Activated CD8-positive, alpha-beta memory T cell treated with anti-CD3 and anti-CD28 coated beads for 24 hours (primary cell): ENCODE measurements around the gene YY1.
"Not testable (repeated sequence)": the region's sequence is repeated elsewhere in the genome, so short reads cannot be mapped to it uniquely, and the experiment has no call there.

ENCODE experiments used
- DNase-seq: peaks from one replicate; pipeline ENCODE4 v3.0.0-alpha.2; 2020

YY1 gene

GRCh38 chr14:100246809-100247428, 8.0 kb downstream of the YY1 start:
- no peak for DNase-seq

GRCh38 chr14:100250732-100251465, 12.0 kb downstream of the YY1 start:
- DNase-seq = no peak

- DNase-seq = no peak
Observed at GRCh38 chr14:100252684-100253083, 13.7 kb downstream of the YY1 start.

DNA sequence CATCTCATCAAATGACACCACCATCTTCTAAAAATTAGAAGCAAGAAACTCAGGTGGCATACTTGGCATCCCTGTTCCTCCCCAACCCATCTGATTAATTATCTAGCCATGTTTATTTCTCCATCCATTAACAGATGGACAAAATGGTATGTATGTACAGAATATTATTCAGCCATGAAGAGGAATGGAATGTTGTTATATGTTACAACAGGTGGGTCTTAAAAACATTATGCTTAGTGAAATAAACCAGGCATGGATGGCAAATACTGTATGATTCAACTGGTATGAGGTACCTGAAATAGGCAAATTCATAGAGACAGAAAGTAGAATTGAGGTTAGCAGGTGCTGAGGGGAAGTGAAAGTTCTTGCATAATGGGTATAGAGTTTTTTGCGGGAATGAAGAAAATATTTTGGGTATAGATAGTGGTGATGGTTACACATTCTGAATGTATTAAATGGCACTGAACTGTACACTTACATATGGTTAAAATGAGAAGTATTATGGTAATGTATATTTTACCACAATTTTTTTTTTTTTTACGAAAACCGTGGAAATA, 17.5 kb downstream of the YY1 start:
- DNase-seq = no peak

- DNase-seq = no peak
Observed at GRCh38 chr14:100261621-100262020, 22.7 kb downstream of the YY1 start.

DNA sequence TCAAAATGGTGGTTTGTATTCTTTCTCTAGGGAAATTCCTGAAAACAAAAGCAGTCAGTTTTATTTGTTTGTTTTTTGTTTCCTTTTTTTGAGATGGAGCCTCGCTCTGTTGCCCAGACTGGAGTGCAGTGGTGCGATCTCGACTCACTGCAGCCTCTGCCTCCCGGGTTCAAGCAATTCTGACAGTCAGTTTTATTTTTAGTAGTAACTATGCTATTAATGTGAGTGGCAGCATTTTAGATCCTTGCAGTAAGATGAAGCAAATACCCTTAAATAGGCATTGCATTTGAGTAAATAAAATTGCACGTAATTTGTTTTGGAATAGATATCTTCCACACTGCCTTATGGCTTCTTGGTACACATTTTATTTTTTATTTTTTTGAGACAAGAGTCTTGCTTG, 23.6 kb downstream of the YY1 start:
- DNase-seq = no peak

- no peak for DNase-seq
Observed at GRCh38 chr14:100263141-100263540, 24.2 kb downstream of the YY1 start.

DNA sequence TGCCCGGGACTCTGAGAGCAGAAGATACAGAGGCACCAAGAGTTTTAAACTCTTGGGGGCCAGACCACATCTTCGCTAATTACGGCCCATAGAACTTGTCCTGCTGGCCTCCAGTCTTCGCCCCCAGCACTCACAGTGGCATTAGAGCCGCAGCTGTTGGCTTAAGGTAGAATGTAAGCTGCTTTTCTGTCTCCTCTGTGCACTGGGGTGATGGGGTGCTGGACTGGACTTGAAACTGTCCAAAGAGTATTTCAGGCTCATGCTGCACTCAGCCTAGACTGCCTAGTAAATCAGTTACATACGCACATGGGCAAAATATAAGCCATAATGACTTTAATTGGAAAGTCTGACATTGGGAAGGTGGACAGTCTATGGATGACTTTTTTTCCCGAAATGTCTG, 29.0 kb downstream of the YY1 start:
- DNase-seq = no peak

DNA sequence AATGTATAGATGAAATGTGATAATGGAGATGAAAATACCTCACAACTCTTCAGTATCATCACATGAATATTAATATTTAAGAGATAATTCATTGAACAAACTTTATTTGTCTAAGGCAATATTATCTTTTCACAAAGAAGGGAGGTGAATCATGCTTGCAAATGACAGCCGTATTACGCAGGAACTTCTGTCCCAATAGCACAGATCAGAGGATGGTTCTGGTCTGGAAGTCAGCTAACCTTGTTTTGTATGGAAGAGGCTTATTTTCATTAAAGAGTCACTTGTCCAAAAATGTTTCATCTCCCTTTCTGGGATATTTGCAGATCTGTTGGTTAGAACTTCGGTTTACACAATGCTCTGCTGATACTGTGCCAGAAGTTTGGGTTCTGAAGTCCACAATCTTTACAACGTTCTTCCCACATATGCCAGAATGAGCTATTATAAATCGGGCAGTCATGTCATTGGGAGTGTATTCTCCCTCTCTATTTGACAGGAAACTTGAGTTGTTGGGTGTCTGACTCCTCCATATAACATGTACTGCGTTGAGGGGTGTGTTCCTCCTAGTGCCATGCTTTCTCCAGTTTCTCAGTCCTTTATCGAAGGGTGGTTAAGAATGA, 29.8 kb downstream of the YY1 start:
- DNase-seq = no peak

DNA sequence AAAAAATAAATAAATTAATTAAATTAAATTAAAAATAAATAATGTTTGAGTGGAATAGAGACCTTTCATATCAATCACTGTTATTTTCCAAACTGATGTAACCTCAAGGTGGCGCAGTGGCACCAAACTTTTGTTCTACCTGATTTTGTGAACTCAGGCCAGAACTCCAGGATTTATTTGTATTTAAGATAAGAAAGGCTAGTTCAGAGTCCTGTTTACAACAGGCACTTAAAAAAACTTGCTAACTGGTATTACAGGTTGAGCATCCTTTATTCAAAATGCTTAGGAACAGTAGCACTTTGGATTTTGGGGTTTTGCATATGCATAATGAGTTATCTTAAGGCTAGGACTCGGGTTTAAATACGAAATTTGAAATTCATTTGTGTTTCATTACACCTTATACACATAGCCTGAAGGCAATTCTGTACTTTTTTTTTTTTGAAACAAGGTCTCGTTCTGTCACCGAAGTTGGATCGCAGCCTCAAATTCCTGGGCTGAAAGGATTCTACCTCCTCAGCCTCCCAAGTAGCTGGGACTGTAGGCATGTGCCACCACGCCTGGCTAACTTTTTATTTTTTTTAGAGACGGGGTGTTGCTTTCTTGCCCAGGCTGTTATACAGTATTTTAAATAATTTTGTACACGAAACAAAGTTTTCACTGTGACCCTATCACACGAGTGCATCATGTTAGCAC, 32.4 kb downstream of the YY1 start:
- no peak for DNase-seq

- DNase-seq = no peak
Observed at GRCh38 chr14:100274250-100274649, 35.3 kb downstream of the YY1 start.

GRCh38 chr14:100275214-100275613, 36.3 kb downstream of the YY1 start:
- no peak for DNase-seq

GRCh38 chr14:100278702-100279101, 39.8 kb downstream of the YY1 start:
- no peak for DNase-seq

GRCh38 chr14:100279133-100279532, 40.2 kb downstream of the YY1 start:
- DNase-seq = no peak

GRCh38 chr14:100279563-100279962, 40.6 kb downstream of the YY1 start:
- DNase-seq = no peak

DNA sequence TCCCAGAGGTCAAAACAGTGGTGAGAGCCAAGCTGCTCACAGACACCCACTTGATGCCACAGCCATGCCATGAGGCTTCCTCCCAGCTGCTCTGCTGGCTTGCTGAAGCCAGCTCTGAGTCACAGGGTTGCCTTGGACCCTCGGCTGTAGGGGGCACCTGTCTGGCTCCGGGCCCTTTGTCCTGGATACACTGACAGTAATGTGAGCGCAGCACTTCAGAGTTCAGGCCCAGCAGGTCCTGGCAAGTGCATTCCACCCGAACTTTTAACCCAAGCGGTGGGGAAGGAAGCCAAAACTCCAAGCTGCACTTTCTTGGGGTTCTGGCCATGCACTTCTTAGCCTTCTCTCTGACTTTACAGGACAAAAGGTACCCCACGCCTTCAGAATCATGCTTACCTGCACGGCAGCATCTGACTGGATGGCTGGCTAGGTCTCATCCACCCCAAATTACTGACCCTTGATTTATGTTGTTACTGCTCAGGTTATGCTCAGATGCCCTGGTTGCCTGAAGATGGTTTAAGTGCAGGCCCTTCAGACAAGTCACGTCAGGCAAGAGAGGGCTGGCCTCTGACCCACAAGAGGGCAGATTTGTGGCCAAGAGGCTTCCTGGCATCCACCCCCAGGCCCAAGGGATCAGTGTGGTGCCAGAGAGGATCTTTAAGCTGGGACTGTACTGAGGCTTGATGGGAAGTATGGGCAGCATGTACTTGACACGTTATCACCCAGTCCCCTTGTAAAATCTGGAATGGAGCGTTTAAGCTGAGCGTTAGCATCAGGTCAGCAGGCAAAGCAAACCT, 42.5 kb downstream of the YY1 start:
- no peak for DNase-seq

- no peak for DNase-seq
Observed at GRCh38 chr14:100282083-100282350, 43.1 kb downstream of the YY1 start.

DNA sequence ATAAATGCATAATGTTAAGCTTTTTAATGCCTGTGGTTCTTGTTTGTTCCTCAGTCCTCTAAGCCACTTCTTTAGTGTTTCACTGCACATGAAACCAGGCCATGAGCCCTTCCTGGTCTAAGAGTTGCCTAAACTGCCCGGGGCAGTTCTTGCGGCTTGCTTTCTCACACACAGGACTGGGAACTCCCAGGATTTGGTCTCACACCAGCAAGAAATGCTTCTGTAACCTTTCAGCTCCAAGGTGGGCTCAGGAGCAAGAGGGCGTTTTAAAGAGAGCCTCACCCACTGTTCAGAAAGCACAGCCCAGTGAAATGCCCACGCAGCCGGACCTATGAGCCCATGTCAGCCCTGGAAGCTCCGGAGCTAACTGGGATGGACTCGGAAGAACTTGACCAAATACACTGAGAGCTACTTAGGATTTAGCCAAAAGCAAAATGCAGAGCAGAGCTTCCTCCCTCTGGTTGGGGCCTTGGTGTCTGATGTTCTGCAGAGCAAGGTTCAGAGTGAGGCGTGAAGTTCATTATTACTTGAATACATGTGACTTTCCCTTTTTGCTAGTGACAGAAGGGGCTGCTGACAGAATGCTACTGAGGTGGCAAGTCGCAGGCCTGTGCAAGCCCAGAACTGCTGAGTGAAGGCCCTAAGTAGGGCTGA, 43.9 kb downstream of the YY1 start:
- DNase-seq = no peak

- DNase-seq = not testable (repeated sequence)
Observed at GRCh38 chr14:100283436-100283835, 44.5 kb downstream of the YY1 start.

DNA sequence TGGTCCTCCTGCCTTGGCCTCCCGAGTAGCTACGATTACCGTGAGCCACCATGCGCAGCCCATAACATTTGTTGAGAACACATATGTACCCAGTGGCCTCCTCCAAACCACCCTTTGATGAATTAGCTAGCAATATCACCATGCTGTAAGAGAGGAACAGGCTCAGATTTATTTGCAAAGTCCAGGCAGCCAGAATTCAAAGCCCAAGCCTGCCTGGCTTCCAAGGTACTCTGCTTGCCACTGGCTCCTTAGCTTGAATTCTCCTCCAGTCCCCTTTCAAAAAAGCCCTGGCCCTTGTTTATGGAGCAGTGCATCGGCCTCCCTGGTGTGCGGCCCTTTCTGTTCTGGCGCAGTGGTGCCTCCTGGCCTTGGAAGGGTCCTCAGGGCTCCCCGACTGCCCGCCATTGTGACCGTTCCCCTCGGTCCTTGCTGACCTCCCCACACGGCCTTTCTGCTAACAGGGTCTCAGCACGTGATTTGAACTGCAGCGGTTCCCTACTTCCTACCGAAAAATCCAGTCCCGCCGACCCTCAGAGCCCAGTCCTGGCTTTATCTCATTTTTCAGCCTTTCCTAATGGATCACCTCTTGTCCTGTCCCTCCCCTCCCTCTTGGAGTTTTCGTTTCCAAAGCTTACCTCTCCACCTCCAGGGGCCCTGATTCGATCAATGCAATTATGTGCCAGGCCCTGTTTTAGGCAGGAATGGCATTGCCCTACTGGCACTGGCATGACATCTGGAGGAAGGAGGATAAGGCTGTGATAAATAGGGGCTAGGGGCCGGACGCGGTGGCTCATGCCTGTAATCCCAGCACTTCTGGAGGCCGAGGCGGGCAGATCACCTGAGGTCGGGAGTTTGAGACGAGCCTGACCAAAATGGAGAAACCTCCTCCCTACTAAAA, 45.3 kb downstream of the YY1 start:
- DNase-seq = no peak
